HS-27A (cell line): ENCODE data around the gene ZNF888.
"Not testable (repeated sequence)": the region's sequence is repeated elsewhere in the genome, so short reads cannot be mapped to it uniquely, and the experiment has no call there.

Source experiments
- DNase-seq: peaks from one replicate; pipeline ENCODE4 v3.0.0-alpha.2; 2012; ENCODE audit warnings: low read depth, missing footprints

ZNF888 gene

GRCh38 chr19:52941941-52942385, 18.7 kb upstream of the ZNF888 start:
- DNase-seq = no peak

- not testable (repeated sequence) for DNase-seq
Measured at GRCh38 chr19:52941523-52941922, 18.3 kb upstream of the ZNF888 start.

- DNase-seq = not testable (repeated sequence)
Measured at GRCh38 chr19:52940905-52941304, 17.7 kb upstream of the ZNF888 start.

- DNase-seq = no peak
Measured at GRCh38 chr19:52938761-52939160, 15.5 kb upstream of the ZNF888 start.

GRCh38 chr19:52936954-52937325, 13.7 kb upstream of the ZNF888 start:
- no peak for DNase-seq

- no peak for DNase-seq
Measured at GRCh38 chr19:52936151-52936953, 13.1 kb upstream of the ZNF888 start.

GRCh38 chr19:52935434-52935833, 12.2 kb upstream of the ZNF888 start:
- no peak for DNase-seq

- not testable (repeated sequence) for DNase-seq
Measured at GRCh38 chr19:52924641-52925040, 1.4 kb upstream of the ZNF888 start.

GRCh38 chr19:52923778-52924593, 758 bp upstream of the ZNF888 start:
- DNase-seq = no peak

GRCh38 chr19:52917531-52917930, 5.7 kb downstream of the ZNF888 start:
- DNase-seq = no peak

- no peak for DNase-seq
Measured at GRCh38 chr19:52910648-52911047, 12.6 kb downstream of the ZNF888 start.

- DNase-seq = not testable (repeated sequence)
Measured at GRCh38 chr19:52904052-52904780, 19.0 kb downstream of the ZNF888 start.

- no peak for DNase-seq
Measured at GRCh38 chr19:52901842-52902241, 21.4 kb downstream of the ZNF888 start.

GRCh38 chr19:52898596-52898995, 24.6 kb downstream of the ZNF888 start:
- DNase-seq = not testable (repeated sequence)

GRCh38 chr19:52898101-52898500, 25.1 kb downstream of the ZNF888 start:
- DNase-seq = no peak

- DNase-seq = peak; percentile 87
Measured at GRCh38 chr19:52897138-52897935, 25.9 kb downstream of the ZNF888 start, which contains the start of gene ZNF320. Gene ZNF320 (minus strand): TSS chr19:52897635. CDS start chr19:52890255, 7,380 bp downstream.

- no peak for DNase-seq
Measured at GRCh38 chr19:52896431-52897137, 26.6 kb downstream of the ZNF888 start.

GRCh38 chr19:52891336-52891735, 31.9 kb downstream of the ZNF888 start:
- no peak for DNase-seq

- no peak for DNase-seq
Measured at GRCh38 chr19:52889931-52890330, 33.3 kb downstream of the ZNF888 start.

GRCh38 chr19:52889076-52889475, 34.2 kb downstream of the ZNF888 start:
- no peak for DNase-seq

- no peak for DNase-seq
Measured at GRCh38 chr19:52880895-52881389, 42.3 kb downstream of the ZNF888 start.
